ENCODE measurements around the gene ITGB6.

The ITGB6 gene

GRCh38 chr2:160199683-160200389 lies at the start of gene ITGB6:
Gene ITGB6, minus strand, starts transcription at chr2:160200272. Its CDS starts 209 bp downstream, at chr2:160200063.
- no peak for DNase-seq (ENCODE audit: low read depth, low spot score)

GRCh38 chr2:160247296-160248035 lies 47.4 kb upstream of the ITGB6 start:
- DNase-seq (ENCODE audit: low read depth, low spot score) = no peak

GRCh38 chr2:160246356-160246755 lies 46.3 kb upstream of the ITGB6 start:
- no peak for DNase-seq (ENCODE audit: low read depth, low spot score)

GRCh38 chr2:160245614-160246155 lies 45.6 kb upstream of the ITGB6 start:
- DNase-seq (ENCODE audit: low read depth, low spot score) = no peak

GRCh38 chr2:160242893-160243564 lies 43.0 kb upstream of the ITGB6 start:
- DNase-seq (ENCODE audit: low read depth, low spot score) = no peak

- DNase-seq (ENCODE audit: low read depth, low spot score) = no peak
Observed at GRCh38 chr2:160241251-160242137, 41.4 kb upstream of the ITGB6 start.

- no peak for DNase-seq (ENCODE audit: low read depth, low spot score)
Observed at GRCh38 chr2:160239436-160239835, 39.4 kb upstream of the ITGB6 start.

- no peak for DNase-seq (ENCODE audit: low read depth, low spot score)
Observed at GRCh38 chr2:160238392-160238791, 38.3 kb upstream of the ITGB6 start.

- DNase-seq (ENCODE audit: low read depth, low spot score) = no peak
Observed at GRCh38 chr2:160232905-160233475, 32.9 kb upstream of the ITGB6 start.

- DNase-seq (ENCODE audit: low read depth, low spot score) = no peak
Observed at GRCh38 chr2:160229591-160229990, 29.5 kb upstream of the ITGB6 start.

- DNase-seq (ENCODE audit: low read depth, low spot score) = no peak
Observed at GRCh38 chr2:160228141-160228917, 28.3 kb upstream of the ITGB6 start.

- no peak for DNase-seq (ENCODE audit: low read depth, low spot score)
Observed at GRCh38 chr2:160227293-160227915, 27.3 kb upstream of the ITGB6 start.

- DNase-seq (ENCODE audit: low read depth, low spot score) = no peak
Observed at GRCh38 chr2:160226367-160226766, 26.3 kb upstream of the ITGB6 start.

- DNase-seq (ENCODE audit: low read depth, low spot score) = no peak
Observed at GRCh38 chr2:160225722-160226121, 25.6 kb upstream of the ITGB6 start.

GRCh38 chr2:160224507-160224906 lies 24.4 kb upstream of the ITGB6 start:
- DNase-seq (ENCODE audit: low read depth, low spot score) = no peak

- no peak for DNase-seq (ENCODE audit: low read depth, low spot score)
Observed at GRCh38 chr2:160224060-160224459, 24.0 kb upstream of the ITGB6 start.

- no peak for DNase-seq (ENCODE audit: low read depth, low spot score)
Observed at GRCh38 chr2:160223560-160223959, 23.5 kb upstream of the ITGB6 start.

- DNase-seq (ENCODE audit: low read depth, low spot score) = no peak
Observed at GRCh38 chr2:160222546-160223283, 22.6 kb upstream of the ITGB6 start.

Measured in activated naive CD8-positive, alpha-beta T cell treated with anti-CD3 and anti-CD28 coated beads, Interleukin-2, amount 50 U/mL, for 16 hours (primary cell).